Measurements from ENCODE around the gene GJE1.
"Not testable (repeated sequence)": the region's sequence is repeated elsewhere in the genome, so short reads cannot be mapped to it uniquely, and the experiment has no call there.

Gene GJE1, protein sequence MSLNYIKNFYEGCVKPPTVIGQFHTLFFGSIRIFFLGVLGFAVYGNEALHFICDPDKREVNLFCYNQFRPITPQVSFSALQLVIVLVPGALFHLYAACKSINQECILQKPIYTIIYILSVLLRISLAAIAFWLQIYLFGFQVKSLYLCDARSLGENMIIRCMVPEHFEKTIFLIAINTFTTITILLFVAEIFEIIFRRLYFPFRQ

GRCh38 chr6:142132625-142133024 is at the start of gene GJE1:
Gene GJE1, plus strand, starts transcription at chr6:142132925. Its CDS starts 234 bp downstream, at chr6:142133159.
- Histone ChIP-seq H3K36me3 (ENCODE audit: control insufficient read depth, insufficient read depth, low read length) (no peaks in the 10 kb centered on the region), H3K4me3 (ENCODE audit: low read length) (no peak within 1 kb of the TSS), H3K9ac (ENCODE audit: low read length) (no peak within 1 kb of the TSS), H3K27me3 (ENCODE audit: control insufficient read depth, insufficient read depth, low read length) (no peaks in the 10 kb centered on the region), H3K9me3 (ENCODE audit: control insufficient read depth, low read length) (no peaks in the 10 kb centered on the region), H3K4me1 (ENCODE audit: control insufficient read depth, insufficient read depth, low read length) (no peaks in the 10 kb centered on the region)

DNA sequence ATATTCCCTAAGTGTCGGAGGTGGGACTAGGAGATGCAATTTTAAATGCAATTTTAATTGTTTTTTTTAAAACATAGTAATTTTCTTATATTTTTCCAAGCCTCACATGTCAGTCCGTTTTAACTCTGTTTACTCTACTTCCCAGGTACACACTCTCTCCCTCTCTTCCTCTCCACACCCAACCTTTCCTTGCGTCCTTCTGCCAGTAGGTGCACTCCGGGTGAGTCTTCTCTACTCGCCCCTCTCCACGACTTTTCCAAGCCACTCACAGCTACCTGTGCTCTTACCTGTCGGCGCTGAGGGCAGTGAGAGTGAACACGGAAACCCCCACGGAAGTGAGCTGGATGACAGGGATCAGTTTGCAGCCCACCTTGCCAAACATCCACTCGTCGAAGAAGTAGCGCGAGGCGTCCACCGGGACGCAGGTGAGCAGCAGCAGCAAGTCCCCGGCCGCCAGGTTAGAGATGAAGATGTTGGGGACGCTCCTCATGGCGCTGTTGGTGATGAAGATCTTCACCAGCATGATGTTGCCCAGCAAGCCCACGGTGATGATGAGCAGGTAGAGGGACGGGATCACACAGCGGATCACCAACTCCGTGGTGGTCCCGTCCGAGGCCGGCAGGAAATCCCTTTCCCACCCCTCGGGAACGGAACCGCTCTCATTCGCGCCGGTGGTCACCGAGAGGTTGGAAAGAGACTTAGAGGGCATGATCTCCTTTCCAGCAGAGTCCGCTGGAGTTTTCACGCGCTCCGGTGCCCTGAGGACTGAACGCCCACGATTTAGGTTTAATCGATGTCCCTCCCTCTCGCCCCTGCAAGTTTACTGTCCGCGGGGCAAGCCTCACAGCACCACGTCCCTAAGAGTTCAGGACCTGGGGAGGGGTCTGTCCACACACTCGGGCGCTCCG is 44.5 kb upstream of the GJE1 start:
- Histone ChIP-seq H3K9ac (ENCODE audit: low read length) (no peak overlapping the region), H3K36me3 (ENCODE audit: control insufficient read depth, insufficient read depth, low read length) (no peaks in the 10 kb centered on the region), H3K4me1 (ENCODE audit: control insufficient read depth, insufficient read depth, low read length) (no peaks in the 10 kb centered on the region), H3K4me3 (ENCODE audit: low read length) (no peak overlapping the region), H3K9me3 (ENCODE audit: control insufficient read depth, low read length) (no peaks in the 10 kb centered on the region), H3K27me3 (ENCODE audit: control insufficient read depth, insufficient read depth, low read length) (peaks cover 13% of the 10 kb centered on the region)

DNA sequence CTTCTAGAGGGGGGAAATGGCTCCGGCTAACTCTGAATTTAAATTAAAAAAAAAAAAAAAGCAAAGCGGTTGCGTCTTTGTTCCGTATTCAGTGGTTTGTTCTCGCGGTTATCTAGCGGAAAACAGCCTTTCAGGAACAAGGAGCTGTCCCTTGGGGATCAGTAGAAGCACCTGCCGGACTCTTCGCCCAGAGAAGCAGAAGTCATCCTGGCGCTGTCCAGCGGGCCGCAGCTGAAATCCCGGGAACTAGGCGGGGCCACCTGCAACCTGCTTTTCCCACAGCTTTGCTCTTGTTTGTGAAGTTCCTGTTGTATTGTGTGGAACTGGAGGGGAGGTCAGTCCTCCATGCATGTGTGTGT is 43.9 kb upstream of the GJE1 start:
- Histone ChIP-seq H3K9ac (ENCODE audit: low read length) (no peak overlapping the region), H3K9me3 (ENCODE audit: control insufficient read depth, low read length) (no peaks in the 10 kb centered on the region), H3K4me3 (ENCODE audit: low read length) (no peak overlapping the region), H3K4me1 (ENCODE audit: control insufficient read depth, insufficient read depth, low read length) (no peaks in the 10 kb centered on the region), H3K27me3 (ENCODE audit: control insufficient read depth, insufficient read depth, low read length) (peaks cover 13% of the 10 kb centered on the region), H3K36me3 (ENCODE audit: control insufficient read depth, insufficient read depth, low read length) (no peaks in the 10 kb centered on the region)

DNA sequence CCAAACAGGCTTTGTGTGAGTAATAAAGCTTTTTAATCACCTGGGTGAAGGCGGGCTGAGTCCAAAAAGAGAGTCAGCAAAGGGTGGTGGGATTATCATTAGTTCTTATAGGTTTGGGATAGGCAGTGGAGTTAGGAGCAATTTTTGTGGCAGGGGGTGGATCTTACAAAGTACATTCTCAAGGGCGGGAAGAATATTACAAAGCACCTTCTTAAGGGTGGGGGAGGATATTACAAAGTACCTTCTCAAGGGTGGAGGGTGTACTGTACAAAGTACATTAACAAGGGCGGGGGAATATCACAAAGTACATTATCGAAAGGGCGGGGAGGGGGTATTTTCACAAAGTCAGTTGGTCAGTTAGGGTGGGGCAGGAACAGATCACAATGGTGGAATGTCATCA is 27.9 kb upstream of the GJE1 start:
- H3K27me3 ChIP-seq (ENCODE audit: control insufficient read depth, insufficient read depth, low read length): not testable (repeated sequence)

DNA sequence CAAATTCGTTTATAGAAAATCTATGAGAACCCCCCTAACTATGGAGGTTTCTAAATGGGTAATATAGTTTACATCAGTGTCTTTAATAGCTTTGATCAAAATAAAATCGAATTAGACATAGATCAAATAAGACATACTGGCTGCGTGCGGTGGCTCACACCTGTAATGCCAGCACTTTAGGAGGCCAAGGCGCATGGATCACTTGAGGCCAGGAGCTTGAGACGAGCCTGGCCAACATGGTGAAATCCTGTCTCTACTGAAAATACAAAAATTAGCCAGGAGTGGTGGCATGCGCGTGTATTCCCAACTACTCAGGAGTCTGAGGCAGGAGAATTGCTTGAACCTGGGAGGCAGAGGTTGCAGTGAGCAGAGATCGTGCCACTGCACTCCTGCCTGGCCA is 21.9 kb upstream of the GJE1 start:
- H3K9me3 ChIP-seq (ENCODE audit: control insufficient read depth, low read length); H3K4me3 ChIP-seq (ENCODE audit: low read length); H3K4me1 ChIP-seq (ENCODE audit: control insufficient read depth, insufficient read depth, low read length); H3K9ac ChIP-seq (ENCODE audit: low read length); H3K36me3 ChIP-seq (ENCODE audit: control insufficient read depth, insufficient read depth, low read length); H3K27me3 ChIP-seq (ENCODE audit: control insufficient read depth, insufficient read depth, low read length): not testable (repeated sequence)

More for the DNA sequence above, 27.9 kb upstream of the GJE1 start:
- H3K9ac ChIP-seq (ENCODE audit: low read length); H3K4me3 ChIP-seq (ENCODE audit: low read length); H3K36me3 ChIP-seq (ENCODE audit: control insufficient read depth, insufficient read depth, low read length); H3K4me1 ChIP-seq (ENCODE audit: control insufficient read depth, insufficient read depth, low read length); H3K9me3 ChIP-seq (ENCODE audit: control insufficient read depth, low read length): not testable (repeated sequence)

GRCh38 chr6:142112451-142113061 is 20.2 kb upstream of the GJE1 start:
- Histone ChIP-seq H3K9me3 (ENCODE audit: control insufficient read depth, low read length) (no peaks in the 10 kb centered on the region), H3K9ac (ENCODE audit: low read length) (no peak overlapping the region), H3K4me1 (ENCODE audit: control insufficient read depth, insufficient read depth, low read length) (no peaks in the 10 kb centered on the region), H3K27me3 (ENCODE audit: control insufficient read depth, insufficient read depth, low read length) (no peaks in the 10 kb centered on the region), H3K4me3 (ENCODE audit: low read length) (no peak overlapping the region), H3K36me3 (ENCODE audit: control insufficient read depth, insufficient read depth, low read length) (no peaks in the 10 kb centered on the region)

- Histone ChIP-seq H3K9ac (ENCODE audit: low read length) (no peak overlapping the region), H3K4me1 (ENCODE audit: control insufficient read depth, insufficient read depth, low read length) (no peaks in the 10 kb centered on the region), H3K27me3 (ENCODE audit: control insufficient read depth, insufficient read depth, low read length) (no peaks in the 10 kb centered on the region), H3K36me3 (ENCODE audit: control insufficient read depth, insufficient read depth, low read length) (no peaks in the 10 kb centered on the region), H3K4me3 (ENCODE audit: low read length) (no peak overlapping the region), H3K9me3 (ENCODE audit: control insufficient read depth, low read length) (no peaks in the 10 kb centered on the region)
Observed at GRCh38 chr6:142117366-142117765, 15.4 kb upstream of the GJE1 start.

GRCh38 chr6:142118328-142118727 is 14.4 kb upstream of the GJE1 start:
- no peak overlapping the region for H3K4me3 ChIP-seq (ENCODE audit: low read length)
- H3K4me1 ChIP-seq (ENCODE audit: control insufficient read depth, insufficient read depth, low read length): no peaks in the 10 kb centered on the region
- no peaks in the 10 kb centered on the region for H3K9me3 ChIP-seq (ENCODE audit: control insufficient read depth, low read length)

GRCh38 chr6:142118925-142119324 is 13.8 kb upstream of the GJE1 start:
- Histone ChIP-seq H3K27me3 (ENCODE audit: control insufficient read depth, insufficient read depth, low read length) (no peaks in the 10 kb centered on the region), H3K9ac (ENCODE audit: low read length) (no peak overlapping the region), H3K36me3 (ENCODE audit: control insufficient read depth, insufficient read depth, low read length) (no peaks in the 10 kb centered on the region), H3K4me3 (ENCODE audit: low read length) (no peak overlapping the region), H3K9me3 (ENCODE audit: control insufficient read depth, low read length) (no peaks in the 10 kb centered on the region), H3K4me1 (ENCODE audit: control insufficient read depth, insufficient read depth, low read length) (no peaks in the 10 kb centered on the region)

More at GRCh38 chr6:142118328-142118727, 14.4 kb upstream of the GJE1 start:
- Histone ChIP-seq H3K27me3 (ENCODE audit: control insufficient read depth, insufficient read depth, low read length) (no peaks in the 10 kb centered on the region), H3K36me3 (ENCODE audit: control insufficient read depth, insufficient read depth, low read length) (no peaks in the 10 kb centered on the region), H3K9ac (ENCODE audit: low read length) (no peak overlapping the region)

DNA sequence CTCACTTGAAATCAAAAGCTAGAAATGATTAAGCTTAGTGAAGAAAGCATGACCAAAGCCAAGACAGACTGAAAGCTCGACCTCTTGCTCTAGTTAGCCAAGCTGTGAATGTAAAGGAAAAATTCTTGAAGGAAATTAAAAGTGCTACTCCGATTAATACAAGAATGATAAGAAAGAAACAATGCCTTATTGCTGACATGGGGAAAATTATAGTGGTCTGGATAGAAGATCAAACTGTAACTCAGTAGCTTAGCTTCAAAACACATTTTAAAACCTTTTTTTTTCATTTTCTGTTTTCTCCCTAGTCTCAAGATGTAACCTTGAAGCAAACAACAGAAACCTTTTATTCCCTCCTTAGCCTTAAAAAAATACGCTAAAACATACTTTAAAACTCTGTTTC is 11.4 kb upstream of the GJE1 start:
- H3K9me3 ChIP-seq (ENCODE audit: control insufficient read depth, low read length): no peaks in the 10 kb centered on the region
- no peaks in the 10 kb centered on the region for H3K4me1 ChIP-seq (ENCODE audit: control insufficient read depth, insufficient read depth, low read length)
- H3K27me3 ChIP-seq (ENCODE audit: control insufficient read depth, insufficient read depth, low read length): no peaks in the 10 kb centered on the region
- H3K36me3 ChIP-seq (ENCODE audit: control insufficient read depth, insufficient read depth, low read length): no peaks in the 10 kb centered on the region
- no peak overlapping the region for H3K4me3 ChIP-seq (ENCODE audit: low read length)
- no peak overlapping the region for H3K9ac ChIP-seq (ENCODE audit: low read length)

- Histone ChIP-seq H3K36me3 (ENCODE audit: control insufficient read depth, insufficient read depth, low read length) (no peaks in the 10 kb centered on the region), H3K9ac (ENCODE audit: low read length) (no peak overlapping the region), H3K27me3 (ENCODE audit: control insufficient read depth, insufficient read depth, low read length) (no peaks in the 10 kb centered on the region), H3K9me3 (ENCODE audit: control insufficient read depth, low read length) (no peaks in the 10 kb centered on the region), H3K4me1 (ENCODE audit: control insufficient read depth, insufficient read depth, low read length) (no peaks in the 10 kb centered on the region), H3K4me3 (ENCODE audit: low read length) (no peak overlapping the region)
Observed at GRCh38 chr6:142130814-142131213, 1.9 kb upstream of the GJE1 start.

DNA sequence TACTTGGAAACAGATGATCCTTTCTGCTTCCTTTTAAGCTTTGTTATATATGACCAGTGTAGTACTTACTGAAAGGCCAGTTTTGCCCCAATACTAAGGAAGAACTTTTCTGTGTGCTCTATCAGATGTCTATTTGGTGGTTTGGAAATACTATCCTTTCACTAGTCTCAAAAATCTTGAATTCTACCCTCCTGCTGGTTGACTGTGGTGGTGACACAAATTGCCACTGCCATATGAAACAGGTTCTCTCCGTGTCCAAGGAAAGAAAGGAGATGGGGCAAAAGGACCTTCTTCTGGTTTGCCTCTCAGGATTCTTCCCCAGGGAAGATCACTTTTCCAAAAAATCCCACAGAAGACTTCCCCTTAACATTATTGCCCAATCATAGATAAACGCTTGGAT is 6.2 kb downstream of the GJE1 start:
- H3K36me3 ChIP-seq (ENCODE audit: control insufficient read depth, insufficient read depth, low read length): no peaks in the 10 kb centered on the region
- H3K9me3 ChIP-seq (ENCODE audit: control insufficient read depth, low read length): no peaks in the 10 kb centered on the region
- no peak overlapping the region for H3K9ac ChIP-seq (ENCODE audit: low read length)
- H3K4me1 ChIP-seq (ENCODE audit: control insufficient read depth, insufficient read depth, low read length): no peaks in the 10 kb centered on the region
- no peak overlapping the region for H3K4me3 ChIP-seq (ENCODE audit: low read length)
- no peaks in the 10 kb centered on the region for H3K27me3 ChIP-seq (ENCODE audit: control insufficient read depth, insufficient read depth, low read length)
